Chondrocyte (in vitro differentiated cells): Measurements from ENCODE around the gene UGDH. TPM values are rescaled to one million over a fixed set of nuclear protein-coding genes. Genes with fewer than 3 reads are reported as not detected.

Experiments used
- DNase-seq: peaks from one replicate; pipeline ENCODE4 v3.0.0; 2021; ENCODE audit warnings: mixed read lengths, low spot score
- H3K27ac Mint-ChIP-seq: one replicate; pipeline ENCODE4 v1.8.0; 2021; ENCODE audit warnings: mild to moderate bottlenecking, moderate library complexity, mixed read lengths; ENCODE audit not compliant: unreplicated experiment
- H3K27me3 Mint-ChIP-seq: 2 replicates; pipeline ENCODE4 v1.8.0; 2021; ENCODE audit warnings: low read depth, mixed read lengths
- H3K36me3 Mint-ChIP-seq: 2 replicates; pipeline ENCODE4 v1.8.0; 2021; ENCODE audit warnings: low read depth, mixed read lengths
- H3K4me1 Mint-ChIP-seq: 2 replicates; pipeline ENCODE4 v1.8.0; 2021; ENCODE audit warnings: low read depth, mild to moderate bottlenecking, mixed read lengths
- H3K4me3 Mint-ChIP-seq: one replicate; pipeline ENCODE4 v1.8.0; 2021; ENCODE audit warnings: mild to moderate bottlenecking, moderate library complexity, mixed read lengths; ENCODE audit not compliant: unreplicated experiment
- H3K9me3 Mint-ChIP-seq: 2 replicates; pipeline ENCODE4 v1.8.0; 2021; ENCODE audit warnings: low read depth, mixed read lengths
- total RNA-seq: library from RNA; stranded (reverse); gene quantifications from 3 replicates; pipeline ENCODE4 v1.2.1, GENCODE V29; 2021
- TF ChIP-seq, protein P1 (sequence below): fragments of 200-600 bp; sonication (generic); IDR thresholded peaks from 2 replicates; pipeline ENCODE4 v1.5.0; 2021; ENCODE audit warnings: antibody characterized with exemption, mild to moderate bottlenecking, moderate library complexity

The UGDH gene
- total RNA-seq, 1 donor from 2014 or later: 151 TPM

DNA sequence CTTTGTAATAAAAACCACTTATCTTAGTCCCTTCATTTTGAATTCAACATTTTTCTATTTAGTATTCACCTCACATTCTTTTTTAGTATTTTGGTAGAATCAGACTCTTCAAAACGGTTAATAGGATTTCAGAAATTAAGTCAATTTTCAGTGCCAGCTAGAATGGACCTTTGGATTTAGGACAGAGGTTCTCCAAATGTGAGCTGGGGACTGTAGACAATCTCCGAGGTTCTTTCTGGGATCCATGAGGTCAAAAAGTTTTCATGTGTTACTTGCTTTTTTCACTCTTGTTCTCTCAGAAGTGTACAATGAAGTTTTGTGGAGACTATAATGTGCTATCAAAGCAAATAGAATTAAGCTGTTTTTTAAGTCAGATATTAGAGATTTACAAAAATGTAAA, 2.3 kb upstream of the UGDH start:
- no peaks in the 10 kb centered on the region for H3K27me3 Mint-ChIP-seq
- no peak overlapping the region for H3K4me3 Mint-ChIP-seq
- TF ChIP-seq, protein P1, sequence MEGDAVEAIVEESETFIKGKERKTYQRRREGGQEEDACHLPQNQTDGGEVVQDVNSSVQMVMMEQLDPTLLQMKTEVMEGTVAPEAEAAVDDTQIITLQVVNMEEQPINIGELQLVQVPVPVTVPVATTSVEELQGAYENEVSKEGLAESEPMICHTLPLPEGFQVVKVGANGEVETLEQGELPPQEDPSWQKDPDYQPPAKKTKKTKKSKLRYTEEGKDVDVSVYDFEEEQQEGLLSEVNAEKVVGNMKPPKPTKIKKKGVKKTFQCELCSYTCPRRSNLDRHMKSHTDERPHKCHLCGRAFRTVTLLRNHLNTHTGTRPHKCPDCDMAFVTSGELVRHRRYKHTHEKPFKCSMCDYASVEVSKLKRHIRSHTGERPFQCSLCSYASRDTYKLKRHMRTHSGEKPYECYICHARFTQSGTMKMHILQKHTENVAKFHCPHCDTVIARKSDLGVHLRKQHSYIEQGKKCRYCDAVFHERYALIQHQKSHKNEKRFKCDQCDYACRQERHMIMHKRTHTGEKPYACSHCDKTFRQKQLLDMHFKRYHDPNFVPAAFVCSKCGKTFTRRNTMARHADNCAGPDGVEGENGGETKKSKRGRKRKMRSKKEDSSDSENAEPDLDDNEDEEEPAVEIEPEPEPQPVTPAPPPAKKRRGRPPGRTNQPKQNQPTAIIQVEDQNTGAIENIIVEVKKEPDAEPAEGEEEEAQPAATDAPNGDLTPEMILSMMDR: no peak
- H3K9me3 Mint-ChIP-seq: peaks cover 9% of the 10 kb centered on the region
- H3K36me3 Mint-ChIP-seq: peaks cover 29% of the 10 kb centered on the region
- H3K27ac Mint-ChIP-seq: peak overlapping the region; percentile 5
- H3K4me1 Mint-ChIP-seq: peaks cover 28% of the 10 kb centered on the region
- no peak for DNase-seq

DNA sequence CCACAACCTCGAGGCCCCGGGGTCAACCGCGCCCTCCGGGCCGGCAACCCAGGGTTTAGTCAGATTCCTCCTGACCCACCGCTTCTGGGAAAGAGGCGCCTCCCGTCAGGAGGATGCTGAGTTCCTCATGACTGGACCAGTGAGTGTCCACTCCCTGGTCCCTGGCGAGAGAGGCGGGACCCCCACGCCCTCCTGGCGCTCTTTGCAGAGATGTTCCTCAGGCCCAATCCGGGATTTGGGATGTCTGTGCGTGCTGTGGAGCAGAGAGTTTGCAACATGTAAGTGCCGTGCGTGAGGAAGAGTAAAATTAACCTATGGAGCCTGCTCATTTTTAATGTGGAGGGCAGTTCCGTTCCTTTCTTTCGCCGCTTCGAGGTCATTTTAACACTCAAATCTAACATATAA, 824 bp upstream of the UGDH start:
- H3K36me3 Mint-ChIP-seq: peaks cover 27% of the 10 kb centered on the region
- no peak for DNase-seq
- H3K4me1 Mint-ChIP-seq: peaks cover 39% of the 10 kb centered on the region
- TF ChIP-seq, protein P1: no peak
- H3K9me3 Mint-ChIP-seq: peaks cover 9% of the 10 kb centered on the region
- peak overlapping the region; percentile 95 for H3K4me3 Mint-ChIP-seq
- H3K27me3 Mint-ChIP-seq: no peaks in the 10 kb centered on the region
- peak overlapping the region; percentile 95 for H3K27ac Mint-ChIP-seq

DNA sequence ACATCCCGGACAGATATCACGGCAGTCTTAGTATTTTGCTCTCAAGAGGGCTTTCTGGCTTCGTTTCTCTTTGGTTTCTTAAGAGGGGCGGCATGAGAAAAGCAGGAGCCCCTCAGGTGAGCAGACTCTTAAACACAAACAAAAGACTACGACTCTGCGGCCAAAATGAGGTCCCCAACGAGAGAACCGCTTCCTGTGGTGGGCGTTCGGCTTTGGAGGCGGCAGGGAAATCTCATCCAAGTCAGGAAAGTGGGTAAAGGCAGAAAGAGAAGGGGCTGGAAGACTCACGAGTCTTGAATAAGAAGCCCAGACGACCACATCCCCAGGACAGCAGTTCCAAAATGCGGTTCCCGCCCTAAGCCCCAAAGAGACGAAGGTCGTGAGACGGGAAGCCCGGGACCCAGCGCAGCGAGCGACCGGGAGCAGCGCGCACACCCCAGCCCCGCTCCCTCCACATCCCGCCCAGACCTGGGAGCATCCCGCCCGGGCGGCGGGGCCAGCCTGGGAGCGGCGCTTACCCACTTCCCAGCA, 409 bp downstream of the UGDH start:
- peaks cover 9% of the 10 kb centered on the region for H3K9me3 Mint-ChIP-seq
- H3K36me3 Mint-ChIP-seq: peaks cover 14% of the 10 kb centered on the region
- TF ChIP-seq, protein P1: no peak
- peak overlapping the region; percentile 97 for H3K27ac Mint-ChIP-seq
- no peaks in the 10 kb centered on the region for H3K27me3 Mint-ChIP-seq
- peak overlapping the region; percentile 95 for H3K4me3 Mint-ChIP-seq
- H3K4me1 Mint-ChIP-seq: peaks cover 51% of the 10 kb centered on the region
- no peak for DNase-seq

DNA sequence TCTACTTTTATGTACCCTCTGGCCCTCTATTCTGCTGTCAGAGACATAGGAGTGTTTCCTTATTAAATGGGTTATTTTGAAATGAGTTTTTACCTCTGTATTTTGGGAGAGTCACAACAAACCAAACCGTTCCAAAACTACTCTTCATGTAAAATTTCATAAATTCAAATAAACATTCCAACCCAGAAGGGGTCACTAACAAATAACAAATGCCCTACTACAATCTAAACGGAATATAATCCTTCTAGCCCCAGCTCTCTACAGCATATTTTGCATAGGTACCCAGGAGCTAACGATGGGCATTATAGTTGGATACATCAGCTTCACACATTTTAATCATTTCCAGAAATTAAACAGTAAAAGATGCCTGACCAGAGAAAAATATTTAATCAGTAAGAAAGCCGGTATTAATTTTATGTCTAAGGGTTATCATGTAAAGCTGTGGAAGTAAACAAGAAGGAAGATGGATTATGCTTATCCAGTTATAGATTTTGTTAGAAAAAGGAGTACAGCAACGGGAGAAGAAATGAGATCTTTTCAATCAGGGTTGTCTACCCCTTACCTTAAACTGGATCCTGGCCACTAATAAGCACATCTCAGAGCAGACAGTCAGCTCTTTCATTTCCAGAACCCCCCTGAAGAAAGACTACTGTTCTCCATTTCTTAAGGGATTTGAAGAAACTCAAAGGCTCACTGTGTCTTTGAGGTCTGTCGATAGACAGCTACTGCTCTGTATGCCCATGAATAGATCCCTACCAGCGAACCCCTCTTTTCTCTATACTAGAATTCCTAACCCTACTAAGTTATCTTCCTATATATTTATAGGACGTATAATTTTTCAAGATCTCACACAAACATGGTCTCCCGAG, 1.2 kb downstream of the UGDH start:
- DNase-seq: no peak
- peaks cover 58% of the 10 kb centered on the region for H3K4me1 Mint-ChIP-seq
- H3K27ac Mint-ChIP-seq: peak overlapping the region; percentile 97
- TF ChIP-seq, protein P1: peak; percentile 57
- H3K4me3 Mint-ChIP-seq: peak overlapping the region; percentile 95
- peaks cover 3% of the 10 kb centered on the region for H3K9me3 Mint-ChIP-seq
- peaks cover 8% of the 10 kb centered on the region for H3K36me3 Mint-ChIP-seq
- H3K27me3 Mint-ChIP-seq: no peaks in the 10 kb centered on the region

DNA sequence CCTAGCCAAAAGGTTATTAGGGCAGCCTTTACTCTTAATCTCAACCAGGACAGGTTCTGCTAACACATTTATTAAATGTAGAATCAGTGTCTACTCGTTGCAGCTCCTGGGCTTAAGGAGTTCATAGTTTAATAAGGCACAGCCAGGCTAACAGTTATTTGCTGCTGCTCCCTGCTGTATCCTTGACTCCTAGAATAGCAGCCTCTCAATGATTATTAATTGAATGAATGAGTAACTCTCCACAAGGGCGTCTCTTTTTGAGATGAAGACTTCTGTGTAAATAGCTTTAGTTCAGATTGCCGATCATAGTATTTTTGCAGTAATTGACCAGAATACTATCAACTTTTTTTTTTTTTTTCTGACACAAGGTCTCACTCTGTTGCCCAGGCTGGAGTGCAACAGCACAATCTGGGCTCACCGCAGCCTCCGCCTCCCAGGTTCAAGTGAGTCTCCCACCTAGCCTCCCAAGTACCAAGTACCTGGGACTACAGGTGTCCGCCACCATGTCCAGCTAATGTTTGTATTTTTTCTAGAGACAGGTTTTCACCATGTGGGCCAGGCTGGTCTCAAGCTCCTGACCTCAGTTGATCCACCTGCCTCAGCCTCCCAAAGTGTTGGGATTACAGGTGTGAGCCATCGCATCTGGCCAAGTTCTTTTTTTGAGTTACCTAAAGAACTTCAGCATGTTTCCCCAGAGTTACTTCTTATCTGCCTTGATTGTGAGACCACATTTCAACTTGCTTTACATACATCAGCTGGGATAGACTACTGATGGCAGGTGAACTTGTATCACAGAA, 2.9 kb downstream of the UGDH start:
- peak overlapping the region; percentile 97 for H3K27ac Mint-ChIP-seq
- no peak for DNase-seq
- TF ChIP-seq, protein P1: peak; percentile 10
- H3K27me3 Mint-ChIP-seq: no peaks in the 10 kb centered on the region
- H3K4me1 Mint-ChIP-seq: peaks cover 60% of the 10 kb centered on the region
- H3K36me3 Mint-ChIP-seq: peaks cover 1% of the 10 kb centered on the region
- no peaks in the 10 kb centered on the region for H3K9me3 Mint-ChIP-seq
- peak overlapping the region; percentile 95 for H3K4me3 Mint-ChIP-seq
